GM19324 (cell line): ENCODE data around the gene STARD5.

Experiments
- ATAC-seq: cut with Tn5 transposase; IDR thresholded peaks from one replicate; pipeline ENCODE4 v1.9.1; 2021; ENCODE audit warnings: mild to moderate bottlenecking, moderate library complexity; ENCODE audit not compliant: unreplicated experiment, low FRiP score

STARD5 gene

GRCh38 chr15:81296186-81296585, 27.8 kb downstream of the STARD5 start:
- ATAC-seq = no peak

DNA sequence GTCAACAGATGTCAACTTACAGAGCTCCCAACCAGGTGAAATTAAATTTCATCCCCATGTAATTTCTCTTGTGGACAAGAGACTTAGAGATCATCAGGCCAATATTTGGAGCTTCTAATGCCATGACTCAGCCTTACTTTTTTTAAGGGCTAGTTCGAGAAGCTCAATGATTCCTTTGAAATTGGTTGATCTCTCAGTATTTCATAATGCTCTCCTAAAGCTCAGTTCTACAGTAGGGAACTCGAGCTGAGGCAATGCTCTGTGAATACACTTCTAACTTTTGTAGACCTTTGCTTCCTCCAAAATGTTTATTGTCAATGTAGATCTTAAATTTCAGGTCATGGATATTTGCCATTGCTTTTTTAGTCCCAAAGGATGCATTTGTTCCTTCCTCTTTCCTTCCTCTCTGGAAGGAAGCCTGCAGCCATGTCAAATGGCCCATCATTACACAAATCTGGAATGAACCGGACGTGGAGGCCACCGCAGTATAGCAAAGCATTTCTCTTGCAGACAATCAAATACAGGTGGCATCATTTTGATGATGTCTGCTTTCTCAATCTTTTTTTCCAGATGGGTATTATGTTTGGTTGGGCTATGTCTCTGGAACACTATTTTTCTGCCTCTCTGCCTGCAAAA, 28.3 kb downstream of the STARD5 start:
- no peak for ATAC-seq

GRCh38 chr15:81294516-81294880, 29.4 kb downstream of the STARD5 start:
- no peak for ATAC-seq

GRCh38 chr15:81293728-81294515, 30.0 kb downstream of the STARD5 start:
- ATAC-seq = peak; percentile 66

DNA sequence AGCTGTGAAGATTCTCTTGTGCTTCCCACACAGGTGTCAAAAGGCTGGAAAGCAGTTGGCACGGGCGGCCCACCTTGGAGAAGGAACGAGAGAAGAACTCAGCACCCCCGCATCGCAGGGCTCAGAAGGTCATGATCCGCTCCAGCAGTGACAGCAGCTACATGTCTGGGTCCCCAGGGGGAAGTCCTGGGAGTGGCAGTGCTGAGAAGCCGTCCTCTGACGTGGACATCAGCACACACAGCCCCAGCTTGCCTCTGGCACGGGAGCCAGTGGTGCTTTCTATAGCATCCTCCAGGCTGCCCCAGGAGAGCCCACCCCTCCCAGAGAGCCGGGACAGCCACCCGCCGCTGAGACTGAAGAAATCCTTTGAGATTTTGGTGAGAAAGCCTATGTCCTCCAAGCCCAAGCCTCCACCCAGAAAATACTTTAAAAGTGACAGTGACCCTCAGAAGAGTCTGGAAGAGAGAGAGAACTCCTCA, 31.4 kb downstream of the STARD5 start:
- no peak for ATAC-seq

- no peak for ATAC-seq
Observed at GRCh38 chr15:81291916-81292522, 31.9 kb downstream of the STARD5 start.

DNA sequence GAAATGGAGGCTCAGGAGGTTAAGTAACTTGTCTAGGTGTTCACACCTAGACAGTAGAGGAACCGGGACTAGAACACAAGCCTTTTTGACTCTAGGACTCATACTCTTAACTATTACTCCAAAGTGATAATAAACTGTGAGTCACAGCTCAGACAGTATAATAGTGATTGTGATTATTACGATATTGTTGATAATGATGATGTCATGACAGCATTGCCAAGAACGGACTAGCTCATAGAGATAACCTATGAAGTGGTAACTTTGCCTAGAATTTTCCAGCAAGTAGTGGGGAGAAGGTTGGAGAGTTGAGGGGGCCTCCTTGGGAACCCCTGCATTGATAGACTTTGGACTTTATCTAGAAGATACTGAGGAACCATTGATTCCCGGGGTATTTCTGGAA, 34.0 kb downstream of the STARD5 start:
- ATAC-seq = no peak

DNA sequence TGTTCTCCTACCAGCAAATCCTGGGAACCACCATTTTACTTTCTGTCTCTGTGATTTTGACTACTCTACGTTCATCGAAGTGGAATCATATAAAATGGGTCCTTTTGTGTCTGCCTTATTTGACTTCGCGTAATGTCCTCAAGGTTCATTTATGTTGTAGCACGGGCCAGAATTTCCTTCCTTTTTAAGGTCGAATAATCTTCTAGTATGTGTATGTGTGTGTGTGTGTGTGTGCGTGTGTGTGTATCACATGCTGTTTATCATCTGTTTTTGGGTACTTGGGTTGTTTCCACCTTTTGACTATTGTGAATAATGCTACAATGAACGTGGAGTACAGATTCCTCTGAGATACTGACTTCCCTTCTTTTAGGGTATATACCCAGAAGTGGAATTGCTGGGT, 35.3 kb downstream of the STARD5 start:
- ATAC-seq = no peak

GRCh38 chr15:81288040-81288439, 35.9 kb downstream of the STARD5 start:
- ATAC-seq = no peak

GRCh38 chr15:81286621-81287121, 37.3 kb downstream of the STARD5 start:
- ATAC-seq = no peak

- ATAC-seq = no peak
Observed at GRCh38 chr15:81285461-81285860, 38.5 kb downstream of the STARD5 start.

DNA sequence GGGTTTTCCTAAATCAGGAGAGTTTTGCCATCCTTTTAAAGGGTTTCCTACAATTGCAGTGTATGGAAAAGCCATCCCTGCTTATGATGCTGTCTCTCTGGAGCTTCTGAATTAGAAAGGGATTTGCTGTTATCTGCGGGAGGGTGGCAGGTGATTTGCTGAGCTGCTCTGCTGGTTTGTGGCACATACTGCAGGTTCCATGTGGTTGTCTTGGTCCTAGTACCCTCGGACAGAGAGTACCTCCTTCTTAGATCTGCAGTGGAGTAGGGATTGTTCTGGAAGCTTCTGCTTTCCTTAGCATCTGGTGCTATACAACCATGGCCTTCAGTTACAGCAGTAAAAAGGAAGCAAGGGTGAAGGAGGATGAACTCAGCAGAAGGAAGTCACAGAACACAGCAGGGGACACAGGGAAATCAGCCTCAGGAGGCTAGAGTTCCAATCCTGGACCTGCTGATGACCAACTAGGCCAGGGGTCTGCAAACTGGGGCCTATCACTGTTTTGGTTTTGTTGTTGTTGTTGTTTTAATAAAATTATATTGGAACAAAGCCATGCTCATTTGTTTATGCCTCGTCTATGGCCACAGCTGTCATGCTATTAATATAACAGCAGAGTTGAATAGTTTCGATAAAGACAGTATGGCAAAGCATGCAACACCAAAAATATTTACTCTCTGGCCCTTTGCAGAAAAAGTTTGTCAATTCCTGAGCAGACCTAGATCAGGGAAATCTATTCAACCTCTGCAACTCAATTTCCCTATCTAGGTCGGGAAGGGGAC, 39.5 kb downstream of the STARD5 start:
- peak; percentile 50 for ATAC-seq

GRCh38 chr15:81282911-81283310, 41.0 kb downstream of the STARD5 start:
- ATAC-seq = no peak

DNA sequence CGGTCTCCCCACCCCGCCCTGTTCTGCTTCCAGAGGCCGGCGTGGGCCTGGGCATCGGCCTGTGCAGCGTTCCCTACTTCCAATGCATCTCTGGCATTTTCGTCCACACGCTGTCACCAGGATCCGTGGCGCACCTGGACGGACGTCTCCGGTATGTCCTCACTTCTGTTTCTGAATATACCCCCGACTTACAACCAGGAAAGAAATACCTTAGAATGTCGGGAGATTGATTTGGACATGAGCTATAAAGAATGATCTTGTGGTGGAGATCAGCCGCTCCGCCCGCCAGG, 41.4 kb downstream of the STARD5 start:
- ATAC-seq = no peak

GRCh38 chr15:81281766-81282605, 42.0 kb downstream of the STARD5 start:
- ATAC-seq = no peak

DNA sequence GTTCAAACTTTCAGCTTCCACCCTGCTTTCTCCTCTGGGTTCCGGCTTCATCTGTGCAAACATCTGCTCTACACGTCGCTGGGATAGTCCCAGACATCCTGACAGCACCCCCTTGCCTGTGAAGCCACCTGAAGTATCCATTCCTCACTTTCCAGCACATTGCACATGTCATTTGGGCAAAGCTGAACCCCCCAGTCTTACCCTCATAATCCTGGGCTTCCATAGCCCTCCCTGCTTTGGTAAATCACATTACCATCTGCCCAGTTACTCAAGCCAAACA, 42.5 kb downstream of the STARD5 start:
- no peak for ATAC-seq

GRCh38 chr15:81280696-81281455, 43.1 kb downstream of the STARD5 start:
- no peak for ATAC-seq

GRCh38 chr15:81279621-81280485, 44.1 kb downstream of the STARD5 start:
- ATAC-seq = no peak
